ENCODE measurements around the gene CLCA4.

DNA sequence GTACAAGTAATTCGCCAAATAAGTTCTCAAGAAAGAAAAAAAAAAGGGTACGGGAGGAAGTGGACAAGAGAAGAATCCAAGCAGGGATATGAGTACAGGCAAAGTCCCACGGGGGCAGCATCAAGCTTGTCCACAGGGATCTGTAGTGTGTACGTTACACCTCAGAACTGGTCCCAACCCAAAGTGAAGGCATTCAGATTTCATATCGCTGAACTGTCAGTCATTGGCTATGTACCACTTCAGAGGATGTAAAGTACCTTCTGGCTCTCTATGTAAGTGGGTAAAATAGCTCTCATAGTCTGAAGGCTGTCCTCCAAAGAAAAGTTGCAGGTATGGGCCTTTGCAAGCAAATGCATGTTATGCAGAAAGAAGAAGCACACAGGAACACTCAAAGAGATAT, 8.1 kb upstream of the CLCA4 start:
- TF ChIP-seq CTCF (IDR thresholded peaks at IDR 0.05; ENCODE audit: low read depth, low read length) (no peak), EZH2phosphoT487 (IDR thresholded peaks at IDR 0.05; ENCODE audit: low read depth) (no peak)

Data from OCI-LY3 (cell line).